NCI-H82 treated with DMSO at 0.1 percent for 48 hours (cell line): Measurements from ENCODE around the gene LGR6.
"Not testable (repeated sequence)": the region's sequence is repeated elsewhere in the genome, so short reads cannot be mapped to it uniquely, and the experiment has no call there.

Experiments used
- DNase-seq: peaks from one replicate; lab custom pipeline; 2025; ENCODE audit not compliant: unreplicated experiment; lab: John Stamatoyannopoulos, UW

LGR6 gene

DNA sequence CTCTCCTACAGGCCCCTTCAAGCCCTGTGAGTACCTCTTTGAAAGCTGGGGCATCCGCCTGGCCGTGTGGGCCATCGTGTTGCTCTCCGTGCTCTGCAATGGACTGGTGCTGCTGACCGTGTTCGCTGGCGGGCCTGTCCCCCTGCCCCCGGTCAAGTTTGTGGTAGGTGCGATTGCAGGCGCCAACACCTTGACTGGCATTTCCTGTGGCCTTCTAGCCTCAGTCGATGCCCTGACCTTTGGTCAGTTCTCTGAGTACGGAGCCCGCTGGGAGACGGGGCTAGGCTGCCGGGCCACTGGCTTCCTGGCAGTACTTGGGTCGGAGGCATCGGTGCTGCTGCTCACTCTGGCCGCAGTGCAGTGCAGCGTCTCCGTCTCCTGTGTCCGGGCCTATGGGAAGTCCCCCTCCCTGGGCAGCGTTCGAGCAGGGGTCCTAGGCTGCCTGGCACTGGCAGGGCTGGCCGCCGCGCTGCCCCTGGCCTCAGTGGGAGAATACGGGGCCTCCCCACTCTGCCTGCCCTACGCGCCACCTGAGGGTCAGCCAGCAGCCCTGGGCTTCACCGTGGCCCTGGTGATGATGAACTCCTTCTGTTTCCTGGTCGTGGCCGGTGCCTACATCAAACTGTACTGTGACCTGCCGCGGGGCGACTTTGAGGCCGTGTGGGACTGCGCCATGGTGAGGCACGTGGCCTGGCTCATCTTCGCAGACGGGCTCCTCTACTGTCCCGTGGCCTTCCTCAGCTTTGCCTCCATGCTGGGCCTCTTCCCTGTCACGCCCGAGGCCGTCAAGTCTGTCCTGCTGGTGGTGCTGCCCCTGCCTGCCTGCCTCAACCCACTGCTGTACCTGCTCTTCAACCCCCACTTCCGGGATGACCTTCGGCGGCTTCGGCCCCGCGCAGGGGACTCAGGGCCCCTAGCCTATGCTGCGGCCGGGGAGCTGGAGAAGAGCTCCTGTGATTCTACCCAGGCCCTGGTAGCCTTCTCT, 124.6 kb downstream of the LGR6 start:
- no peak for DNase-seq

GRCh38 chr1:202319381-202320080, 125.9 kb downstream of the LGR6 start:
- DNase-seq: no peak

GRCh38 chr1:202320081-202320405, 126.4 kb downstream of the LGR6 start:
- DNase-seq: no peak

DNA sequence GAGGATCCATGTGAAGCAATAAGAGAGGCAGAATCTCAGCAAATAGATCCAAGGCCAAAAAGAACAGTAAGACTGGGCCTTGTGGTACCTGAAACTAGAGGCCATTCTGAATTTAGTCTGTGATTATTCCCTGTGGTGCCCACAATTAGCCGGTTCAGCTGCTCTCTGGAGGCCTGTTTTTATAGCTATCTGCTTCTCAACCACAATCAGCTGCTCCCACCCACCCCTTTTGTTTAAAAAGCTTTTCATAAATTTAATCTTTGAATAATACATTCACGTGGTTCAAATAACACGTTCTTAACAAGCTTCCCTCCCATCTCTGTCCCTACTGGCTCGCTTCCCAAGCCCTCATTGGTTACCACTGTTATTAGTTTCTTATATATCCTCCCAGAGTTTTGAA, 130.1 kb downstream of the LGR6 start:
- no peak for DNase-seq

DNA sequence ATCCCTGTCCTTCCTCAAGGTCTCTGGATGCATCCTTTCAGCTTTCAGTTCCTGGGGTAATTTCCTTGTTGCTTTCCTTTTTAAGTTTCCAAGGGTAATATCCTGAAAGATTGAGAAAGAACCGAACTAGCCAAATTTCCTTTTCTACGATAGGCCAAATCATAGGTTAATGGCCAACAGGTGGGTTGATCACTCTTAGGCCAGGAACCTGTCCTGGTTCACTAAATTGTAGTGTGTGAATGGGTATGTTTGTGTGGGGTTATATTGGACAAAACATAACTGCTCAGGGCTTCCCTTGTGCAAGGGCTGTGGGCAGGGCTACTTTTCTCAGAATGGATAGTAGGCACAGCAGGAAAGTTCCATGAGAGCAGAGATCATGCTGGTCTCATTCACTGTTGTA, 131.0 kb downstream of the LGR6 start:
- DNase-seq: no peak

- DNase-seq: no peak
These were observed 136.3 kb downstream of the LGR6 start for GRCh38 chr1:202329891-202330290.

- no peak for DNase-seq
These were observed 140.3 kb downstream of the LGR6 start for GRCh38 chr1:202333861-202334260.

DNA sequence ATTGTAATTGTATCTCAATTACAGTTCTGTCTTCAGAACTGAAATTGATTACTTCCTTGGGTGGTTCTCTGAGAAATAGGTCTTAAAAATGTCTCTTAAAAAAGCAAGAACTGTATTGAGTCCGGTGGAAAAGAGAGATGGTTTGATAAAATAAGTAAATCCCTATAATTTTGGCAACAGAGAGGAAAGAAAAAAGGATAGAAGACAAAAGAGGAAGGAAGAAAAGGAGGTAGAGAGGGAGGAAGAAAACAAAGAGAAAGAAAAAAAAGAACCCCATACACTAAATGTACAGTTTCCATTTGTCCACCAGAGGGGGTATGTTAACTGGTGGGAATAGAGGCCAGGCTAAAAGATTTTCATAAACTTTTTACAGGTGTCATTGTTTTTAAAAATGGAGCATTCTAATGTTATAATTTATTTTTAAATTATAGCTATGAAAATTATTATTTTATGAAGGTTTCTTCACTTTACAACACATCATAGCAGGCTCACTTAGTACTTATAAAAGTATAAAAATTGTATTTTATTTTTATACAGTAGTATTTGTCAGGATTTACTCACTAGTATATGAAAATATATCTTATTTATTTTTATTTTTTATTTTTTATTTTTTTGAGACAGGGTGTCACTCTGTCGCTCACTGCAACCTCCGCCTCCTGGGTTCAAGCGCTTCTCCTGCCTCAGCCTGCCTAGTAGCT, 150.2 kb downstream of the LGR6 start:
- peak; percentile 63 for DNase-seq

DNA sequence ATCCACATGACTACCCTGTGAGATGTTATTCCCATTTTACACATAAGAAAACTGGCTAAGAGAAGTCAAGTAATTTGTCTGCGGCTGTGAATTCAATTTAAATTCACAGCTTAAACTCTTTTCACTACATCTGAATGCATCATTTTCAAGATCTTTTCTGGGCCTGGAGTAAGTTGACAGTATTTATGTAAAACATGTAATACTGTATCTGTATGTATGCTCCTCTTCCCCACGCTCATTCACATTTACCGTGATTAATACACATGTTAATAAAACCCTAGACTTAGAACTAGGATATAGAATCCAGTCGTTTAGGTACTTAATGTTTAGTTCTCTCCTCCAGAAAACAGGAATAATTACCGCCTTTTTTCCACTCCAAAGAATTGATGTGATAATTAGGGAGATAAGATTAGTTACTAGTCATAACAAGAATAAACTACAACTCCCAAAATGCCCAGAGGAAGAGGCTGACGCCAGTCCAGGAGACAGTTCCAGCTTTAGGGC, 154.5 kb downstream of the LGR6 start:
- peak; percentile 67 for DNase-seq

DNA sequence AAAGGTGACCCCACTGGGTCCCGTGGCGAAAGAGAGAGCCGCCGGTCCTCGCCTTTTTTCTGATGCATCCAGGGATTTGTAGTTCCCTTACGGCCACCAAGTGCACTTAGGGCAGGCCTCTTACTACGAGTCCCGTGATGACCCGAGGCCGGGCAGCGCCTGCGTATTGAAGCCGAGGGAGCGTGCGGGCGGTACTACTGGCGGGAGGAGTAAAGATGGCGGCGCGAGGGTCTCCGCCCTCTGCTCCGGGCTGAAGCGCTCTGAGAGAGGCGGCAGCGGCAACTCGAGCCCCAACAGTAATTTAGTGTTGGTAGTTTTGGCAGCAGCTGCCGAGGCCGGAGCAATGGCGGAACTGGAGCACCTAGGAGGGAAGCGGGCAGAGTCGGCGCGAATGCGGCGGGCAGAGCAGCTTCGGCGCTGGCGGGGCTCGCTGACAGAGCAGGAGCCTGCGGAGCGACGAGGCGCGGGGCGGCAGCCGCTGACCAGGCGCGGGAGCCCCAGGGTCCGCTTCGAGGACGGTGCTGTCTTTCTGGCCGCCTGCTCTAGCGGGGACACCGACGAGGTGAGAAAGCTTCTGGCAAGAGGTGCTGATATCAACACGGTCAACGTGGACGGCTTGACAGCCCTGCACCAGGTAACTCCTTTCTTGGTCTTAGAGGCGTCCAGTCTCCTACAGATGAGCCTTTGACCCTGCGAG, 155.1 kb downstream of the LGR6 start, which contains the start of gene PPP1R12B:
Gene PPP1R12B (plus strand): TSS at position 191 of the 697 bp plus-strand sequence. CDS start 153 bp downstream, at position 344.
- peak; percentile 99 for DNase-seq

DNA sequence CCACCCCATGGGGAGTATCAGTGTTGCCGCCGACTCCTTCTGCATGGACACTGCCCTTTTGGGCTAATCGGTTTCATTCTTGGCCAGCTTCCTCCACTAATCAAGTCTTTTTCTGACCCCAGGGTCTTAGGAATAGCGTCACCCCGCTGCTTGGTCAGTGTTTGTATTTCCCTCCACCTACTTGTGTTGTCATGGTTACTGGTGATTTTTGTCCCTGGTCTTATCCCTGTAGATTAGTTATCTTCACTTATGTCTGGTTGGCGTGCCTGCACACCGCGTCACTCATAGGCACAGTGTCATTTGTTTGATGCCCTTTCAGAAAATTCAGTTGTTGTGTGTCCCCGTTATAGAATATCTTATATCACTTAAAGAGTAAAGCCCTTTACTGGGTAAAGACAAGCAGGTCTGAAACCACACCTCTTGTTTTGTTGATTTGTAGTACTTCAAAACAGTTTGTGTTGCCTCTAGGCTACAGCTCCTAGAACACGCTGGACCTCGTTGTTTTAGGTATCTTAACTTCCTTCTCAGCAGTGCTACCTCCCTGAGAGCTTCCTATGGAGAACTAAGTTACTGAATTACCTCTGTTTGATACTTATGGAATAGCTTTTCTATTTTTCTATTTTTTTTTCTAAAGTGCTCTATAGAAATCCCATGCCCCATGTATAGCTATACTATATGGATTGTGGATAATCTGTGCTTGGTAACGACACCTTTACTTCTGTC, 155.8 kb downstream of the LGR6 start:
- no peak for DNase-seq

GRCh38 chr1:202351725-202352124, 158.1 kb downstream of the LGR6 start:
- no peak for DNase-seq

GRCh38 chr1:202352583-202353197, 159.1 kb downstream of the LGR6 start:
- not testable (repeated sequence) for DNase-seq

- no peak for DNase-seq
These were observed 162.4 kb downstream of the LGR6 start for GRCh38 chr1:202355944-202356553.

DNA sequence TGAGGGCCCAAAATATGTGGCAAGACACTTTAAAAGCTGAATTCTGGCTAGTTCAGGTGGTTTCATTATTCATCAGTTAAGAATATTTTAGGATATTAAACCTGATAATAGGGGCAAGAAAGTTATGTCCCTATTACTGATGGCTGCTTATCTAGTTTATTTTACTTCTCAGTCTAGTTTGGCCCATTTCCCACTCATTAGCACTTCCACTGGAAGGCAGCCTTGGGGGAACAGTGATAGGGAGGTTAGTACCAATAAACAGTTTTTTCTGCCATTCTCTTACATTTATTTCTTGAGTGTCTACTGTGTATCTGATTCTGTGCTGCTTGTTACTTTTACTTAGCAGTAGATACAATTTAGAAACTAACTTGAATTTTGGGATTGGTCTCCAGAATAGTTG, 163.9 kb downstream of the LGR6 start:
- no peak for DNase-seq

- no peak for DNase-seq
These were observed 167.6 kb downstream of the LGR6 start for GRCh38 chr1:202361224-202361623.

DNA sequence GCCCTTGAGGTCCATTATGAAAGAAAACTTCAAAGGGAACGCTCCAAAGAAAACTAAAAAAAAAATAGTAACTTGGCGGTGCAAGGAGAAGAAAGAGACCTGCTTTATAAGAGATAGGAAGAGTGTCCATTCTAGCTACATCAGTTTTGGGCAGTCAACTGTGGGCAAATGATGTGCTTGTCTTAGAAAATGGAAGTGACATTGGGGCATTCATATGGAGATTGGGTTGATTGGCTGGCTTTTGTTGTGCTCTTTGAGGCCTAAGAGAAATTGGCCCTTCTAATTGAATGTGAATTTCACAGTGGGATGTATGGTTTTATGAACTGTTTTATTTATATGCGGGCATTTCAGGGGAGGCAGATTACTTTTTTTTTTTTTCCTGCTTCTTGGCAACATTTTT, 168.1 kb downstream of the LGR6 start:
- no peak for DNase-seq

DNA sequence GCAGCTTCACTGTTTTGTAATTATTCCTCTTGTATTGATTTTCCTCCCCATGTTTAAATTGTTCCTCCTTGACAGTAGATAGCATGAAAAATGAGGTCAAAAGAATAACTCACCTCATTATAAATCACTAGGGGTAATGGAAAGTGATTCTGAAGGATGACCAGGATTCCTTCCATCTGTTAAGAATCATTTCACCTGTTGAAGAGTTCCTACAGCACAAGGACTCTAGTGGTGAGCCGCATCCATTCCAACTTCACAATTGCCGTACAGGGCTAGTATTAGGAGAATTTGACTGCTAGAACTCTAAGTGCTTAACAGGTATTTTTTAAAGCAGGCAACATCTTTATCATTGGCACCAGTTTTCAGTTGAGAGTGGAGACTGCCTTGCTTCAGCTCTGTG, 168.6 kb downstream of the LGR6 start:
- DNase-seq: no peak

DNA sequence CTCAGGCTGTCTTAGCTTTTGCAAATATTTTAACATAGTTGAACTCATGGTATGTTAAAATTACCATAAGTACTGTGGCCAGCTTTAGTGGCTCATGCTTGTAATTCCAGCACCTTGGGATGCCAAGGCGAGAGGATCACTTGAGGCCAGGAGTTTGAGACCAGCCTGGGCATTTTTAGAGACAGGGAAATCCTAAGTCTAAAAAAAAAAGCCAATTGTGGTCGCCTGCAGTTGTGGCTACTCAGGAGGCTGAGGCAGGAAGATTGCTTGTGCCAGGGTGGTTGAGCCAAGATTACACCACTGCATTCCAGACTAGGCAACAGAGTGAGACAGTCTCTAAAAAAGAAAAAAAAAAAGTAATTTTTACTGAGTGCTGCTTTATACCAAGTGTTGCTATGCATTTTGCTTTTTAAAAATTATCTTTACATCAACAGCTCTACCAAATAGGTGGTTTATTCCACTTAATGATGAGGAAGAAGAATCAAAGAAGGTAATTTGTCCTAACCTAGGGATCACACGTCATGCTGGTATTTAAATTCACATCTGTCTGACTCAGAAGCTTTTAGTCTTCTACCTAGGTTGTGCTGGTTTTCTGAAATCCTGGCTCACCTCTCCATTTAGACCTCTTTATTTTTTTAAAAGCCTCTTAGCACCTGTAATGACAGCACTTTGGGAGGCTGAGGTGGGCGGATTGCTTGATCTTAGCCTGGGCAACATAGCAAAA, 171.7 kb downstream of the LGR6 start:
- no peak for DNase-seq
